Glomerular visceral epithelial cell (primary cell): ENCODE measurements around the gene SH2D4B.

Source experiments
- DNase-seq: peaks from one replicate; pipeline ENCODE4 v3.0.0-alpha.2; 2016; ENCODE audit errors: extremely low spot score

The SH2D4B gene

DNA sequence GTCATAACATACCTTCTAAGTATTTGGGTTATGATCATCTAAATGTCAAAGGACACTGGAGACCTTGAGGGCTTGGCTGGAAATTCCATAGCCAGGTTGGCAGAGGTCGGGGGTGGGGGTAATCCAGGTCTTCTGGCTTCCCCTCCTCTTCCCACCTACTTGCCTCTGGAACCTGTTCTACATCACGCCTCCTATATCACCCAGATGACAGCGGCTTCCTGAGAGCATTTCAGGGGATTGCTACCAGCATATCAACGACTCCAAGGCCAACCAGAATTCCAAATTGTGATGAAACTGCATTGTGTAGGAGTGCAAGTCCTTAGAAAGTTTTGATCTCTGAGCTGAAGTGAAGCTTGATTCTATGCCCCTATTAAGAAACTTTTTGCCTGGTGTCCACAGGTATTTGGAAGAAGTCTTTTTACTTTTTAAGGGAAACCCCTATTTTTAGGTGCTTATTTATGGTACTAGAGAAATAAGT is 95.7 kb downstream of the SH2D4B start:
- DNase-seq: no peak

DNA sequence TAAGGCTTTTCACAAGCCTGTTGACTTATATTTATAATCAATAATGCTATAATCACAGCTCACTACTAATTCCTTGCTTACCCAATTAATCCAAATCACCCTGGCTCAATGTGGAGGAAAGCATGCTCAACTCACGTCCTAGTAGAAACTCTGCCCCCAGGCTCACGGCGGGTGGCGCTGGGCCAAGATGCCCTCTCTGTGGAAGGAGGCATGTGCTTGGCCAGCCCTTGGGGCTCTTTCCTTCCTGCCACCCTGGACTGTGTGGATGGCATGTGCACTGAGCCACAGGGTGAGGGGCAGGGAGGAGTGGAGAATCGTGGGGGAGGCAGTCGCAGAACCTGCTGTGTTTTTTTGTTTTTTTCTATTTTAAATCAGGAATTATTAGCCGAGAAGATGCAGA is 96.2 kb downstream of the SH2D4B start:
- no peak for DNase-seq

GRCh38 chr10:80642661-80643060 is 105.0 kb downstream of the SH2D4B start:
- DNase-seq: no peak

- DNase-seq: no peak
Observed at GRCh38 chr10:80646366-80646765, 108.7 kb downstream of the SH2D4B start.

DNA sequence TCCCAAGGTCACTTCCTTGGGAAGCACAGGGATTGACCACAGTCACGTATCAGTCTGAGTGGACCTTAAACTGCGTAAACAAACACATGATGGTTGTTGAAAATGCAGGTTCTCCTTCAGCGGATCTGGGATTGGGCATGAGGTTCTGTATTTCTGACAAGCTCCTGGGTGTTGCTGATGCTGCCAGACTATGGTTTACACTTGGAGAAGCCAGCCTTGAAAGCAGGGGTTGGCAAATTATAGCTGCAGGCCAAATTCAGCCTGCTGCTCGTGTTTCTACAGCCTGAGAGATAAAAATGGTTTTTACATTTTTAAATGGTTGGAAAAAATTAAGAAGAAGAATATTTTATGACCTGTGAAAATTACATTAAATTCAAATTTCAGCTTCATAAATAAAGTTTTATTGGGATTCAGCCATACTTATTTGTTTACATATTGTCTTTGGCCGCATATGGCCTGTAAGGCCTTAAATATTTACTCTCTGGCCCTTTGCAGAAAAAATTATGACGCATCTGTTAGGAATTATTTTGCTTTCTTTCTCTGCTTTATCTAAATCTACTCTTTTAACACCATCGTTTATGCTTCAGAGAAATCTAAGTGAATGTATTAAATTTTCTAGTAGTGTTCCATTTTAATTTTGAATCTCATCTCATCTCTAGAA is 109.6 kb downstream of the SH2D4B start:
- no peak for DNase-seq

GRCh38 chr10:80648106-80648505 is 110.4 kb downstream of the SH2D4B start:
- DNase-seq: no peak

GRCh38 chr10:80649183-80649582 is 111.5 kb downstream of the SH2D4B start:
- no peak for DNase-seq

GRCh38 chr10:80655898-80656297 is 118.2 kb downstream of the SH2D4B start:
- DNase-seq: no peak

- DNase-seq: no peak
Observed at GRCh38 chr10:80658068-80658467, 120.4 kb downstream of the SH2D4B start.

- no peak for DNase-seq
Observed at GRCh38 chr10:80659289-80659688, 121.6 kb downstream of the SH2D4B start.

- no peak for DNase-seq
Observed at GRCh38 chr10:80660266-80660665, 122.6 kb downstream of the SH2D4B start.

GRCh38 chr10:80660736-80661135 is 123.0 kb downstream of the SH2D4B start:
- no peak for DNase-seq

DNA sequence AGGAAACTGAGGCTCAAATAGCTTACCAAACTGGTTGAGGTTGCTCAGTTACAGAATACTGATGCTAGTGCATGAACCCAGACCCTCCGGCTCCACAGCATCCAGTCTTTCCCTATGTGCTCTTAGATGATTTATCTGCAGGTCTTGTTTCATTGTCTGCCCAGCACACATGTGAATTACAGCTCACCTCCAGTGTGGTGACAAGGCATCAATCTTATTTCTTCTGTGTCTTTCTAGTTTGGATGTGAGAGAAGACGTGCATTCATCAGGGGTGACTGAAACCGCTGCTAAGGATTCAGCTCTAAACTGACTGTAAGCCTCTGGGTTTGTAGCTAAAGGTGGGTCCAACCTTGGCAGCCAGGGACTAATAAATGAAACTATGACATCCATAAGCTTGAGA is 123.8 kb downstream of the SH2D4B start:
- DNase-seq: no peak

DNA sequence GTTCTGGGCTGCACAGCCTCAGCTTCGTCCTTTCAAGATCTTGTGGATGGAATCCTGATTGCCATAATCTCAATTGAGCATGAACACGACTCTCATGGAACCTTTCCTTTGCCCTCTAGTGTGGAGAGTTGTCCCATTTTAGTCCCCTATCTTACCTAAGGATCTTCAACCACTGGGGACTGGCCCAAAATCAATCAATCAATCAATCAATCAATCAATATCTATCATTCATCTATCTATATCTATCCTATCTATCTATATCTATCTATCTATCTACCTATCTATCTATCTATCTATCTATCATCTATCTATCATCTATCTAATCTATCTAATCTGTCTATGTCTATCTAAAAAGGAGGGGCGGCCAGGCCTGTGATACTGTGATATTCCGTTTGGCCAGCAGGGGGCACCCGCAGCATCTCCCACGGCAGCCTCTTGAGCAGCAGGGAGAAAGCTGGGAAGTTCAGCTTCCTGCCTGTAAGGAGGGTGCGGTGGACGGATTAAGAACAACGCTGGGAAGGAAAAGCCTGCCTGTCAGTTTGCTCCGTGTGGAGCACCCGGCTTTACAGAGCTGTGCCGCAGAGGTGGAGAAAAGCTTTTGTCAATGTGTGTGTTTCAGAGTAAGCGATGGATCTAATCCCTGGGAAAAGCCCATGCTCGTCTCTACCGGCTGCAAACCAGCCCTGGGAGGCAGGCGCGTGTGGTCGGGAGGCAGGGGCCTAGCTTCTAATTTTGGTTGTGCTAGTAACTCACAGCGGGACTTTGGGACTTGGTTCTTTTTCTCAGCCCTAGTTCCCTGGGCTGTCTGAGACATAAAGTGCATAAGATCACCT is 124.9 kb downstream of the SH2D4B start:
- peak; percentile 78 for DNase-seq

GRCh38 chr10:80664071-80664680 is 126.5 kb downstream of the SH2D4B start:
- peak; percentile 40 for DNase-seq

DNA sequence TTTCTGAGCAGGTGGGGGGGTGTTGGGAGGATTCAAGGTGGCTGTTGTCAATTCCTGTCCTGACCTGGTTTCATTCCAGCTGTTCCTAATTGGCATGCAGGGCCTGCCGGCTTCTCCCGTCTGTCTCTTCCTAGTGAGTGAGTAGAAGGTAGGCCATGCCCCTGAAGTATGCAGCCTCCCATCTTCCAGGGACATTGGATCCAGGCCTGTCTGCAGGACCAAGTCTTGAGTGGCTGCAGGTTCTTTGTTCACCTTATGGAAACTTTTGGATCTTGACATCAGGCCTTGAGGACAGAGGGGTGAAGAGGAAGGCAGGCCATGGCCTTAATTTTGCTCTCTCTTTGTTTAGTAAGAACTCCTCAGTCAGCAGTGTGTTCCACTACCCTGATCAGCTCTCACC is 131.8 kb downstream of the SH2D4B start:
- DNase-seq: no peak

- no peak for DNase-seq
Observed at GRCh38 chr10:80670774-80671173, 133.1 kb downstream of the SH2D4B start.

- DNase-seq: no peak
Observed at GRCh38 chr10:80671847-80672246, 134.1 kb downstream of the SH2D4B start.

DNA sequence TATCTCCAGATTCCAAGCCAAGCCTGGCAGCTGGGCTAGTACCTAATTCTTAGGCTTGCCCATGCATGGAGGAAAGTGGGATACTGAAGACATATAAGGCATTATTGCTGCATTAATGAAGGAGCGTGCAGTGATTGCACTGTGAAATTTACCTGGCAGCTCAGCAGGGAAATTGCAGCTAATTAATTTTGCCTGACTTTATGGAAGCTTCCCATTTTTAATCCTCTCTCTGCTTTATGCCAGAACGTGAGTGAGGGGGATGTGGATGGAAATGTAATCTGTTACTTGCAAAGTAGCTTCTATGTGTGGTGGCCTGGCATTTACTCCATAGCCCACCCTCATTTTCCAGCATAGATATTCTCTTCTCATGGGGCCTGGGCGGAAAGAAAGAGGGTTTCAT is 134.9 kb downstream of the SH2D4B start:
- DNase-seq: no peak

GRCh38 chr10:80674809-80675208 is 137.1 kb downstream of the SH2D4B start:
- no peak for DNase-seq

GRCh38 chr10:80681142-80681541 is 143.4 kb downstream of the SH2D4B start:
- no peak for DNase-seq

DNA sequence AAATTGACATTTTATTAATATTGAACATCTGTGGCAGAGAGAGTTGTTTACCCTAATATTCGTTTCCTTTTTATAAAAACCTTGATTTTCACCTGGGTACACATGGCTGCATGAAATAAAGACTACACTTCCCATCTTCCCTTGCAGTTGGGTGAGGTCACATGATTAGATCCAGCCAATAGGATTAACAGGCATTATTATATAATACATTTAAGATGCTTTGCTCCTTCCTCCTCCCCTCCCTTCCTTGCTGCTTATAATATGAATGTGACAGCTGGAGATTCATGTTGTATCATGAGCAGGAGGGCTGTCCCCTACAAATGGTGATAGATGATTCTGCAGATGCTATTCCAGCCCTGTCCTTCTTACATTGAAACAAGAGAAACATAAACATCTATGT is 146.6 kb downstream of the SH2D4B start:
- DNase-seq: no peak

DNA sequence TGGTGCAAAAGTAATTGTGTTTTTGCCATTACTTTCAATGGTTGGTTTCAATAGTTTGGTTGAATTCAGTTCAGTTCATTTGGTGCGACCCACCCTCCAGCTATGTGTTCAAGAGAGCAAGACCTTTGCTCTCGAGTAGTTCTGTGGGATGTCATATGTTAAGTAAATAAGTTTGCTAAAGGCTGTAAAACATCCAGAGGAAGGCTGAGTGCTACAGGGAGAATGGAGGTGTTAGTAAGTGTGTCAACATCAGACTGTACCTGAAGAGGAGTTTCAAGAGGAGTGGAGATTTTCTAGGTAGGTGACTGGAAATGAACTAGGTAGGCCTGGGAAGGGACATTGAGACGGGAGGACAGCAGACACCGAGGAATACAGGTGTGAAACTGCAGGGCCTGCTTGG is 147.7 kb downstream of the SH2D4B start:
- DNase-seq: no peak
